ENCODE measurements around the gene LRRC26.
"Not testable (repeated sequence)": the region's sequence is repeated elsewhere in the genome, so short reads cannot be mapped to it uniquely, and the experiment has no call there.

LRRC26 gene

GRCh38 chr9:137149363-137149762 is 20.5 kb downstream of the LRRC26 start:
- DNase-seq, result no peak

GRCh38 chr9:137148661-137149060 is 21.2 kb downstream of the LRRC26 start:
- DNase-seq, result no peak

GRCh38 chr9:137148242-137148641 is 21.6 kb downstream of the LRRC26 start:
- DNase-seq, result no peak

- DNase-seq, result no peak
Observed at GRCh38 chr9:137147793-137148160, 22.1 kb downstream of the LRRC26 start.

GRCh38 chr9:137147091-137147792 is 22.6 kb downstream of the LRRC26 start:
- no peak for DNase-seq

GRCh38 chr9:137146527-137146918 is 23.3 kb downstream of the LRRC26 start:
- DNase-seq, result no peak

- no peak for DNase-seq
Observed at GRCh38 chr9:137145731-137146526, 23.9 kb downstream of the LRRC26 start.

GRCh38 chr9:137143459-137143858 is 26.4 kb downstream of the LRRC26 start:
- DNase-seq, result no peak

- DNase-seq, result no peak
Observed at GRCh38 chr9:137141976-137142936, 27.6 kb downstream of the LRRC26 start.

- DNase-seq, result no peak
Observed at GRCh38 chr9:137141050-137141810, 28.6 kb downstream of the LRRC26 start.

- no peak for DNase-seq
Observed at GRCh38 chr9:137140151-137141012, 29.5 kb downstream of the LRRC26 start.

GRCh38 chr9:137139468-137140150 is 30.2 kb downstream of the LRRC26 start:
- no peak for DNase-seq

- DNase-seq, result no peak
Observed at GRCh38 chr9:137138722-137139467, 31.0 kb downstream of the LRRC26 start, which contains the start of gene GRIN1. TSS of gene GRIN1 (plus strand) at chr9:137139154. CDS start at chr9:137139487, 333 bp downstream.

GRCh38 chr9:137138058-137138721 is 31.7 kb downstream of the LRRC26 start:
- no peak for DNase-seq

GRCh38 chr9:137136881-137137607 is 32.8 kb downstream of the LRRC26 start:
- no peak for DNase-seq

- no peak for DNase-seq
Observed at GRCh38 chr9:137136261-137136880, 33.5 kb downstream of the LRRC26 start.

- not testable (repeated sequence) for DNase-seq
Observed at GRCh38 chr9:137135154-137135553, 34.7 kb downstream of the LRRC26 start.

- DNase-seq, result no peak
Observed at GRCh38 chr9:137134191-137134590, 35.7 kb downstream of the LRRC26 start.

Measured in fibroblast of upper back skin (primary cell).